Fibroblast of the conjunctiva (primary cell): Measurements from ENCODE around the gene NCBP2L.

Source experiments
- DNase-seq: peaks from one replicate; pipeline ENCODE4 v3.0.0-alpha.2; 2010; ENCODE audit warnings: low read depth

NCBP2L gene

DNA sequence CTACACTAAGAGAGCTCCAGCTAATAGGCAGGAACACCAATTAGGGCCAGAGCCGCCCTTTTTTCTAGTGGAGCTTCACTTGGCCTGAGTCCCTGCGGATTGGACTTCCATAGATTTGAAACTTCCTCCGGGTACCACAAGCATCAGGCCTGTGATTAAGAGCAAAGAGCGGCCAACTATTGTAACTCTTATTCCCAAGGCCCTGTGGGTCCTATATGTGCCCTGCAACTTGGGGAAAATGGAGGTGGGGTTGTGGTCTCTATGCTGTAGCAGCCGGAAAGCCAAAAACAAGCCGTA, at the start of gene NCBP2L:
Gene NCBP2L, plus strand, starts transcription at position 198 of the 297 bp plus-strand sequence. CDS start 16,488 bp downstream, outside the sequence.
- DNase-seq = no peak

- DNase-seq = no peak
These were observed 49.0 kb upstream of the NCBP2L start for GRCh38 chrX:107728371-107729099.

DNA sequence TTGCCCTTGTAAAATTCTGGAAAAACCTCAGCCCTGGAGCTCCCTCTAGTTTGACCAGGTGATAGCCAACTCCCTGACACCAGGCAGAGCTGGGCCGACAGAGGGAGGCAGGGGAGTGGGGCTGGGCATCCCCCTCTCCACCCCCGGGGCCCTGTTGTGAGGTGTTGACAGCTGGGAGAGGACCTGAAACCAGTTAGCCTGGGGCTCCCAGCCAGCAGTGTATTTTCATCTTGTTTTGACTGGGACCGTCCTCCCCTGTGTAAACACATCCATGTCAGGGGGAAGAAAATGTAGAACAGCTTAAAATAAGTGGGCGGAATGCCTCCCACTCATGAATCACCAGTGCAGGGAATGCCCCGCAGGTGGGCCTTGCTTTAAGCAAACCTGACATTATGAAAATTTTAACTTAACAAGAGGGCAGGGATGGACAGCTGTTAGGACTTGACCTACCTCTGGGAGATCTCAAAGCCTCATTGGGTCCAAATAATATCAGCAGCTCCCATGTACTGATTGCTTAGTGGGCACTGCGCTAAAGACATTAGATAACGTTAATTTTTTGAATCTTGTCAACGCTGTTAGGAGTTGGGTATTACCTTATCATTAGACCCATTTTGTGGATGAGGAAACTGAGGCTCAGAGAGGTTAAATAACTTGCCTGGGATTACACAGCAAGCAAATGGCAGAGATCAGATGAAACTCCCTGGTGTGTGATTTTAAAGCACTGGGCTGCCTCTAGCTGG, 47.8 kb upstream of the NCBP2L start:
- DNase-seq = no peak

GRCh38 chrX:107730298-107730655, 47.3 kb upstream of the NCBP2L start:
- no peak for DNase-seq

DNA sequence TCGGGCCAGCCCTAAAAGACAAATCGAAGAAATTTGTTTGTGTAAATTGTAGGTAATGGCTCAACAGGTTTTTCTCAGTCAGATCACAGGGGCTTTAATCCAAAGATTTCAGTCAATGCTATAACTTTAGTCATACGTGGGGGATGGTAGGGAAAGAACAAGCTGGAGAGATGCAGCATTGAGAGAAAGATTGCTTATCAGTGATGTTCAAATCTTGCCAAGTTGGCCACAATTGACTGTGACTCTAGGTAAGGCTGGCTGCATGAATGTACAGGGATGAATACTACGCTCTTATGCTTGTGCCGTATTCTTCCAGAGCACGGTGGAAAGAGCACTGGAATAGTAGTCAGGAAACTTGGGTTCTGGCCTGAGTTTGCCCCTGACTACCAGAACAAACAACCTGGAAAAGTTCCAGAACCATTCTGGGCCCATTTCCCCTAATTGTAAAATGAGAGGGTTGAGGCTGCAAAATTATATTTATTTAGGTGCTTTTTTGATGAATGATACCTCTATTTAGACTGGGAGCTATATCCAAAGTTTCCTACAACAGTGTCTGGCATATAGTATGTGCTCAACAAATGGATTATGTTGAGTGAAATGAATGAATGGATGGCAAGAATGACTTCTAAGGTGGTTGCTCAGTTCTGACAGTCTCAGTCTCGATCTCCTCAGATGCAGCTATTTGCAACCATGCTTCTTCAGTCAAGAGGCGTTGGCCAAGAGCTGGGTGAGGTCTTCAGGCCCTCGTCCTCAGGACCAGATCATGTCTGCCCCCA, 46.4 kb upstream of the NCBP2L start:
- DNase-seq = no peak

DNA sequence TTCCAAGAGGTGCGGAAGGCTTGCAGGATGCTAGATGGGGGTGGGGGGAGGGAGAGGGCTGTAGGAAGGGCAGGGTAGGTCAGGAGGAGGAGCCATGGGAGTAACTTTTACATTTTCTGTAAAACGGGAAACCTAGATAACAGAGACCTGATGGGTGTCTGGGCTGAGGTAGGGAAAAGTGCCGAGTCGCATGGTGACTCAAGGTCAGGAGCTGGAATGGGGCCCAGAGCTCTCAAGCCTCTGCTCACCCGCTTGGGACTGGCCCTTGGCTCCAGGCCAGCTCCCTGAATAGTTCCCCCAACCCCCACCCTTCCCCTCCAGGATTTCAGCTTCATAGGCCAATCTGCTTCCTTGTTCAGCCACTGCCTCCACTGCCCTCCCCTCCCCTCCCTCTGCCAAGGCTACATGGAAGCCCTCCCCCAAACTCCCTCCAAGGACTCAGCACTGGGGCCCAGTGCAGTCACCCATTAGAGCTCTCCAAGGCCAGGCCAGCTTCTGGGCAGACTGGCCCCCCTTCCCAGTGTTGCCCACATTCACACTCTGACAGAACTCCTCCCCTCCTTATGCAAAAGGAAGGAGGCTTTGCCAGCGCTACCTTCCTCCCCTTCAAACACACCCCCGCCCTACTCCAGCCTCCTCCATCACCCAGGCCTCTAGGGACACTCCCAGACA, 45.6 kb upstream of the NCBP2L start:
- DNase-seq = peak; percentile 79

DNA sequence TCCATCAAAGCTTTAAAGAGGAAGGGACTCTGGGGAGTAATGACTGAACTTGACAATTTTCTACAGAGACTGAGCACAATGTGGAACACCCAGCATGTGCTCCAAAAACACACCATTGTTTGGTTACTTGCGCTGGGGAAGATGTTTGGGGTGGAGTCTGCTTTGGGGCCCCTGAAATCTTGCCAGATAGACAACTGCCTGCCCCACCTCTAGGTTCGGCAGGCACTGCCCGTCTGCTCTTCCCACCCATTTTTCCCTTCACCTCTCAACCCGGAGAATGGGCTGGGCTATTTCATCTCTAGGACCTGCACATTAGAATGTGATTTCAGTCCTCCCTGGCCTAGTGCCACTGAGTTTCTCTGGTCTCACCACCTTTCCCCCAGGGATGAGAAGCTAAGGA, 43.8 kb upstream of the NCBP2L start:
- DNase-seq = no peak

- no peak for DNase-seq
These were observed 42.9 kb upstream of the NCBP2L start for GRCh38 chrX:107734646-107735045.

- DNase-seq = no peak
These were observed 40.6 kb upstream of the NCBP2L start for GRCh38 chrX:107736781-107737531.

DNA sequence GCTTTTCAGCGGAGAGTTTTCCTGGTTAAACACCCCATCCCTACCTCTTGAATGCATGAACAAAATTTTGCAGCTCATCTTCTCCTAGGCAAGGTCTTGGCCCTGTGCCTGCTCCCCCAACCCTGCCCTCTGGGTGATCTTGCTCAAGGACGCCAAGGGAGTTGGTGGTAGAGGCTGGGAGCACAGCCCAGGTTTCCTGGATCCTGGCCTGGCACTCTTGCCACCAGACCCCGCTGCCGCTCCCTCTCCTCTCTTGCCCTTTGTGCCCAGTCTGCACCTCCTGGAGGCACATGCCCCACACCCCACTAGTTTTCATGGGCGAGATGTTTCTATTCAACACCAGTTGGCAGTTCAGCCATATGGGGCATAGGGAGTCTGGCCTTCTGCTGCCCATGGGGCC, 39.3 kb upstream of the NCBP2L start:
- no peak for DNase-seq

GRCh38 chrX:107738768-107739167, 38.8 kb upstream of the NCBP2L start:
- DNase-seq = no peak

- no peak for DNase-seq
These were observed 38.0 kb upstream of the NCBP2L start for GRCh38 chrX:107739541-107739940.

- no peak for DNase-seq
These were observed 36.1 kb upstream of the NCBP2L start for GRCh38 chrX:107741404-107741790.

GRCh38 chrX:107742700-107743191, 34.8 kb upstream of the NCBP2L start:
- DNase-seq = no peak

- no peak for DNase-seq
These were observed 33.5 kb upstream of the NCBP2L start for GRCh38 chrX:107743995-107744394.

DNA sequence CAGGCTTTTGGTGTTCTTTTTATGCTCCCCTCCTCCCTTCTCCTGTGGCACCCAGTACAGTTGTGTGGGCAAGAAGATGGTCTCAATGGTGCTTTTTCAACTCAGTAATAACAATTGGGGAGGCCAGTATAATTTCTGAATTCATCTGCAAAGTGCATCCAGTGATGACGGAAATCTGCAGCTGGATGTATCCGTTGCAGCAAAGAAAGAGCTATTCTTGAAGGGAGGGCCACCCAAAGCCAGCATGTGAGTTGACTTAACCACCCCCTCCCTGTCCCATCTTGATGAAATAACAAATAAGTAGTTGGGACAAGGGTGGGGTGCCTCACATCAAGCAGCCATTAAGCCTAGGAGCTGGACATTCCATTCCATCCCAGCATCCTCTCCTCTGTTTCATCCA, 32.7 kb upstream of the NCBP2L start:
- DNase-seq = no peak

DNA sequence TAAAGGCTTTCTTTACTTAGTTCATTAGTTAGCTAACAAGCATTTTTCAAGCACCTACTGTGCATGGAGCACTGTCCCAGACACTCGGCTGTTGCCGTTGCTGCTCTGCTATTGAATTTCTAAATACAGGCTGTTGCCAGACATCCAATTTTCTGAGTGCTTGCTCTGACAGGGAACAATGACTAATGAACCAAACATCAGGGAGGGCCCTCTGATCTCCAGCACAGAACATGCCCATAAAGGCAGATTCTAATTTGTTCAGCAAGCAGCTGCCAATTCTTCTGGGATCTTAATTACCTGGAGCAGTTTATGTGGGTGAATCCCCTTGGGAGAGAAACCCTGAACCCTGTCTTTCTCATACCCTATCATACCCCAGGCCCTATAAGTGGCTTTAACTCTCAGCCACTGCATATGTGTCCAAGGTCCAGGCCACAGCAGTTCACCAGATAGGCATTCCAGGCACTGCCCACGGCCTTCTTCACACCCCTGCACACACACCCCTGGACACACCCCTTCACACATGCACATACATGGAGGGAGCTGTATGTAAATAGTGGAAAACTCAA, 29.9 kb upstream of the NCBP2L start:
- peak; percentile 57 for DNase-seq

DNA sequence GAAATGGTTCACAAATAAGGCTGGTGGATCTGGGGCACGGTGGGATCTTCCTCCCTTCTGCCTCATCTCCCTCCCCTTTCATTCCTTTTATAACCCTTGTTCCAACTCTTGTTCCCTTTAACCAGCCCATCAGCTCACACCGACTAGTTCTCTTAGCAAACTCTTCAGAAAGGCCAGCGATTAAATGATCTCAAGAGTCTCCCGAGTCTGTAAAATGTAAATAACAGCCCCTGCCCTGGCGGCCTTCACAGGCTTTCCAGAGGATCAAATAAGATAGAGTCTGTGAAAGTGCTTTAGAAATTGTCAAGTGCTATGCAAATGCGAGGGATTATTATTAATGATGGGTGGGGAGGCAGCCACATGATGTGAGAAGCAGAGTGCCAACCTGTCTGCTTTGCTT, 29.0 kb upstream of the NCBP2L start:
- DNase-seq = no peak

DNA sequence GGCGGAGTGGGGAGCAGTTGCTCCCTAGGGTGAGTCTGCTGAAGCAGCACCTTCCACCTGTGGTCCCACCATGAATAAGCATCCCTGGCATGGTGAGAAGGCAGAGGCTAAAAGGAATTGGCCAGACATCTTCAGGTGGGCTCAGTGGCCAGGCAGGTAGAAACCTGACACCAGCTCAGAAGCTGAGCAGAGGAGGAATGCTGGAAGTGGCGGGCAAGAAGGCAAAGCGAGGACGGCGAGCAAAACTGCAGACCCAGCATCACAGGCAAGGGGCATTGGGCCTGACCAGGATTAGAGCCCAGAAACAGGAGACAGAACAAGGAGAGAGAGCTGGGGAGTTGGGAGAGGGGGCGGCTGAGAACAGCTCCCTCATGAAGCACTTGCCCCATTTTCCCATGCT, 27.3 kb upstream of the NCBP2L start:
- DNase-seq = no peak

GRCh38 chrX:107750861-107751445, 26.6 kb upstream of the NCBP2L start:
- no peak for DNase-seq

DNA sequence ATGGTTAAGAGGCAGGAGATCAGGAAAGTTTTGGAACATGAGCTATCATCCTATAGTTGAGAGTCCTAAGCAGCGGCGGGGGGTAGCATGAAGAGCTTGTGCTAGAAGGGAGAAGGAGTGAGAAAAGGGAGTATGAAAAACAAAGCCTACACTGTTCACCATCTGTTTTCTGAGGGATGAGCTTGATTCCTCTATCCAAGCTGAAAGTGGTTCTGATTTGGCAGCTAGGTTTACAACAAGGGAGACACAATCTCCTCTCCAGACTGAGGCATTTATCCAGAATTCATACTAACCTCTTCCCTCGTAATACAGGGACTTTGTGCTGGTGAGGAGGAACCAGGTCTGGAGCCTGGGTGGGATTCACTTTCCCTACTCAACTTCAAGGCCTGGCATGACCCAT, 25.5 kb upstream of the NCBP2L start:
- DNase-seq = no peak
